ENCODE data around the gene MSH2. TPM values are rescaled to one million over a fixed set of nuclear protein-coding genes. Genes with fewer than 3 reads are reported as not detected.

The MSH2 gene
- total and polyA plus RNA-seq, 4 donors, result 1.6 to 33.3 (median 3.8) TPM

DNA sequence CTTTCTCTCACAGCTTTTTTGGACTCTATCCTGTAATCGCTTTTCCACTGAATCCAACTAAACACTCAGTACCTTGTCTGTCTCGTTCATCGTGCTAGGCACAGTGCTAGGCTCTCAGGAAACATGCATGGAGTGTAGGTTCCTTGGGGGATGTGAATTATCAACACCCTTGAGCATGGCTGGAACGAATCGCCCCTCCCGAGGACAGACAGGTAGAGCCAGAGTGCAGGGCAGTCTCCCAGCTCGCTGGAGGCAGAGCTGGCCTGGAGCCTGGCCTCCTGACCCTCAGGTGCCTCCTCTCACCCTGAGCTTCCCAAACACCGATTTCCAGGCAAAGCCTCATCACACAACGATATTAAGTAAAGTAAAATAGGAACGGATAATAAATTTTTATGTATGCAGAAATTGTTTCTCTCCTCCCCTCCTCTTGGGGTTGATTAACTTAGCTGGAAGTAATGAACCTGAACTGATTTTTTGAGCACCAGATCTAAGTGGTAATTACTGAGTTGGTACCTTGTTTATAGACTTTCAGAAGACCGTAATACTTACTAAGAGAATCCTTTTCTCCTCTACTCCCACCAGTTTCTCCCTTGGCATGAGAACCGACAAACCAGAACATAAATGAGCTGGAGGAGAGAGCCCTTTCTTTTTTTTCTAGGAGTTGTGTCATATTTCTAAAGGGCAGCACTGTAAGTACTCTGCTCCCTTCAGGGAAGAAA lies 90.5 kb downstream of the MSH2 start:
- Histone ChIP-seq H3K9me3 (ENCODE audit: control insufficient read depth in 4 of 4, low read length in 3 of 4) (no peaks in the 10 kb centered on the region), H3K36me3 (ENCODE audit: control insufficient read depth in 4 of 4, insufficient read depth in 3 of 4, low read depth in 1 of 4, low read length in 3 of 4) (no peaks in the 10 kb centered on the region), H3K9ac (ENCODE audit: low read depth in 1 of 2, low read length in 2 of 2) (no peak overlapping the region), H3K27me3 (ENCODE audit: control insufficient read depth in 4 of 4, insufficient read depth in 4 of 4, low read length in 3 of 4) (no peaks in the 10 kb centered on the region), H3K27ac (ENCODE audit: low read depth in 1 of 2, low read length in 2 of 2) (no peak overlapping the region), H3K4me3 (ENCODE audit: low read depth in 1 of 3, low read length in 3 of 3) (no peak overlapping the region), H3K4me1 (ENCODE audit: control insufficient read depth in 4 of 4, insufficient read depth in 4 of 4, low read length in 3 of 4) (no peaks in the 10 kb centered on the region)
- no peak for DNase-seq (ENCODE audit: low spot score)
- TF ChIP-seq, protein P1, sequence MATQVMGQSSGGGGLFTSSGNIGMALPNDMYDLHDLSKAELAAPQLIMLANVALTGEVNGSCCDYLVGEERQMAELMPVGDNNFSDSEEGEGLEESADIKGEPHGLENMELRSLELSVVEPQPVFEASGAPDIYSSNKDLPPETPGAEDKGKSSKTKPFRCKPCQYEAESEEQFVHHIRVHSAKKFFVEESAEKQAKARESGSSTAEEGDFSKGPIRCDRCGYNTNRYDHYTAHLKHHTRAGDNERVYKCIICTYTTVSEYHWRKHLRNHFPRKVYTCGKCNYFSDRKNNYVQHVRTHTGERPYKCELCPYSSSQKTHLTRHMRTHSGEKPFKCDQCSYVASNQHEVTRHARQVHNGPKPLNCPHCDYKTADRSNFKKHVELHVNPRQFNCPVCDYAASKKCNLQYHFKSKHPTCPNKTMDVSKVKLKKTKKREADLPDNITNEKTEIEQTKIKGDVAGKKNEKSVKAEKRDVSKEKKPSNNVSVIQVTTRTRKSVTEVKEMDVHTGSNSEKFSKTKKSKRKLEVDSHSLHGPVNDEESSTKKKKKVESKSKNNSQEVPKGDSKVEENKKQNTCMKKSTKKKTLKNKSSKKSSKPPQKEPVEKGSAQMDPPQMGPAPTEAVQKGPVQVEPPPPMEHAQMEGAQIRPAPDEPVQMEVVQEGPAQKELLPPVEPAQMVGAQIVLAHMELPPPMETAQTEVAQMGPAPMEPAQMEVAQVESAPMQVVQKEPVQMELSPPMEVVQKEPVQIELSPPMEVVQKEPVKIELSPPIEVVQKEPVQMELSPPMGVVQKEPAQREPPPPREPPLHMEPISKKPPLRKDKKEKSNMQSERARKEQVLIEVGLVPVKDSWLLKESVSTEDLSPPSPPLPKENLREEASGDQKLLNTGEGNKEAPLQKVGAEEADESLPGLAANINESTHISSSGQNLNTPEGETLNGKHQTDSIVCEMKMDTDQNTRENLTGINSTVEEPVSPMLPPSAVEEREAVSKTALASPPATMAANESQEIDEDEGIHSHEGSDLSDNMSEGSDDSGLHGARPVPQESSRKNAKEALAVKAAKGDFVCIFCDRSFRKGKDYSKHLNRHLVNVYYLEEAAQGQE (IDR thresholded peaks at IDR 0.05), result no peak
- no peak for TF ChIP-seq GABPA (IDR thresholded peaks at IDR 0.05 in 1 of 2, conservative IDR thresholded peaks at IDR 0.05 in 1 of 2)
- TF ChIP-seq RAD21 (IDR thresholded peaks at IDR 0.05), result no peak
- TF ChIP-seq, protein P2, sequence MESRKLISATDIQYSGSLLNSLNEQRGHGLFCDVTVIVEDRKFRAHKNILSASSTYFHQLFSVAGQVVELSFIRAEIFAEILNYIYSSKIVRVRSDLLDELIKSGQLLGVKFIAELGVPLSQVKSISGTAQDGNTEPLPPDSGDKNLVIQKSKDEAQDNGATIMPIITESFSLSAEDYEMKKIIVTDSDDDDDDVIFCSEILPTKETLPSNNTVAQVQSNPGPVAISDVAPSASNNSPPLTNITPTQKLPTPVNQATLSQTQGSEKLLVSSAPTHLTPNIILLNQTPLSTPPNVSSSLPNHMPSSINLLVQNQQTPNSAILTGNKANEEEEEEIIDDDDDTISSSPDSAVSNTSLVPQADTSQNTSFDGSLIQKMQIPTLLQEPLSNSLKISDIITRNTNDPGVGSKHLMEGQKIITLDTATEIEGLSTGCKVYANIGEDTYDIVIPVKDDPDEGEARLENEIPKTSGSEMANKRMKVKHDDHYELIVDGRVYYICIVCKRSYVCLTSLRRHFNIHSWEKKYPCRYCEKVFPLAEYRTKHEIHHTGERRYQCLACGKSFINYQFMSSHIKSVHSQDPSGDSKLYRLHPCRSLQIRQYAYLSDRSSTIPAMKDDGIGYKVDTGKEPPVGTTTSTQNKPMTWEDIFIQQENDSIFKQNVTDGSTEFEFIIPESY (IDR thresholded peaks at IDR 0.05), result no peak
- TF ChIP-seq JUND (IDR thresholded peaks at IDR 0.05), result no peak
- TF ChIP-seq RXRA (IDR thresholded peaks at IDR 0.05), result no peak
- no peak for TF ChIP-seq FOXA2 (IDR thresholded peaks at IDR 0.05)
- TF ChIP-seq, protein P3, sequence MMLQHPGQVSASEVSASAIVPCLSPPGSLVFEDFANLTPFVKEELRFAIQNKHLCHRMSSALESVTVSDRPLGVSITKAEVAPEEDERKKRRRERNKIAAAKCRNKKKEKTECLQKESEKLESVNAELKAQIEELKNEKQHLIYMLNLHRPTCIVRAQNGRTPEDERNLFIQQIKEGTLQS (IDR thresholded peaks at IDR 0.05), result no peak
- TF ChIP-seq NR2F2 (IDR thresholded peaks at IDR 0.05), result no peak
- no peak for TF ChIP-seq SP1 (IDR thresholded peaks at IDR 0.05)
- no peak for TF ChIP-seq TAF1 (conservative IDR thresholded peaks at IDR 0.05)
- no peak for TF ChIP-seq CTCF (IDR thresholded peaks at IDR 0.05; ENCODE audit: low read depth, low read length, missing input control)
- TF ChIP-seq, protein P4, sequence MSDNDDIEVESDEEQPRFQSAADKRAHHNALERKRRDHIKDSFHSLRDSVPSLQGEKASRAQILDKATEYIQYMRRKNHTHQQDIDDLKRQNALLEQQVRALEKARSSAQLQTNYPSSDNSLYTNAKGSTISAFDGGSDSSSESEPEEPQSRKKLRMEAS (IDR thresholded peaks at IDR 0.05), result no peak
- TF ChIP-seq FOXA1 (IDR thresholded peaks at IDR 0.05), result no peak
- 92% methylated on average over 12 of the region's 12 CpGs for WGBS
